GM21723 (cell line): ENCODE data around the gene RABGGTA.
A peak's percentile ranks its signal among the peaks of the same experiment; 100 is the strongest.
"Not testable (repeated sequence)": the region's sequence is repeated elsewhere in the genome, so short reads cannot be mapped to it uniquely, and the experiment has no call there.

Experiments
- ATAC-seq: cut with Tn5 transposase; IDR thresholded peaks from one replicate; pipeline ENCODE4 v1.9.1; 2021; ENCODE audit warnings: mild to moderate bottlenecking, moderate library complexity; ENCODE audit not compliant: unreplicated experiment

RABGGTA gene

GRCh38 chr14:24245350-24245749 is 26.0 kb downstream of the RABGGTA start:
- not testable (repeated sequence) for ATAC-seq

GRCh38 chr14:24243336-24243836 is 28.0 kb downstream of the RABGGTA start:
- no peak for ATAC-seq

GRCh38 chr14:24241829-24242443 is 29.5 kb downstream of the RABGGTA start:
- peak; percentile 79 for ATAC-seq

- ATAC-seq, result no peak
These were observed 31.1 kb downstream of the RABGGTA start for GRCh38 chr14:24240110-24240918.

GRCh38 chr14:24238527-24239037 is 32.8 kb downstream of the RABGGTA start:
- no peak for ATAC-seq

- ATAC-seq, result no peak
These were observed 33.3 kb downstream of the RABGGTA start for GRCh38 chr14:24238123-24238522.

- no peak for ATAC-seq
These were observed 33.9 kb downstream of the RABGGTA start for GRCh38 chr14:24237463-24237955.

- ATAC-seq, result no peak
These were observed 34.5 kb downstream of the RABGGTA start for GRCh38 chr14:24236689-24237462.

- no peak for ATAC-seq
These were observed 35.4 kb downstream of the RABGGTA start for GRCh38 chr14:24235804-24236688.

- no peak for ATAC-seq
These were observed 37.0 kb downstream of the RABGGTA start for GRCh38 chr14:24234095-24235005.

- no peak for ATAC-seq
These were observed 37.9 kb downstream of the RABGGTA start for GRCh38 chr14:24233538-24233866.

GRCh38 chr14:24232645-24233537 is 38.5 kb downstream of the RABGGTA start, which contains the start of gene GMPR2:
GMPR2 (plus strand) TSS chr14:24232929; CDS start chr14:24233254, 325 bp downstream.
- peak; percentile 58 for ATAC-seq

- peak; percentile 82 for ATAC-seq
These were observed 39.2 kb downstream of the RABGGTA start, which contains the start of gene NEDD8 for GRCh38 chr14:24232121-24232644. NEDD8 (minus strand) TSS chr14:24232367; CDS start chr14:24232267, 100 bp downstream.

- peak; percentile 11 for ATAC-seq
These were observed 39.9 kb downstream of the RABGGTA start for GRCh38 chr14:24231263-24232120.

- ATAC-seq, result no peak
These were observed 42.5 kb downstream of the RABGGTA start for GRCh38 chr14:24228902-24229301.

- ATAC-seq, result no peak
These were observed 44.9 kb downstream of the RABGGTA start for GRCh38 chr14:24226473-24226872.

- no peak for ATAC-seq
These were observed 46.8 kb downstream of the RABGGTA start for GRCh38 chr14:24224618-24225071.
